ENCODE measurements around the gene ZNF92. TPM values are rescaled to one million over a fixed set of nuclear protein-coding genes. Genes with fewer than 3 reads are reported as not detected.

Gene ZNF92
- total and polyA plus RNA-seq, 2 of the 4 experiments (the other 2 are of a cell fraction) = 2.4 to 6.1 TPM

DNA sequence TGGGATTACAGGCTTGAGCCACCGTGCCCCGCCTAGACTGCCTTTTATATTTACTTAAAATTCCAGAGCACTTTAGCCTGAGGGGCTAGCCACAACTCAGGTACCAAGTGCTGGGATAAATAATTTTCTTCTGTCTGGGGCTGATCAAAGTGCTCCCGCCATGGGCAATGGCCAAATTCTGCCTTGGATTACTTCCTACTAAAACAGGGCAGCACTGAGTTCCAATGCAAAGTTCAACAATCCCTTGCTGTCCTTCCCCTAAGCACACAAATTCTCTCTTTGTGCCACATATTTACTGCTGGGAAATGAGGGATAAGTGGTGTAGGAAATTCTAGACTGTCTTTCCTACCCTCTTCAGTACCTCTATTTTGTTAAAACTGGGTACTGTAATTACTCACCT lies 34.4 kb upstream of the ZNF92 start:
- in situ Hi-C loops (cut with MboI; ENCODE audit: low sequenced_read_pairs) = no loop called here
- ATAC-seq (ENCODE audit: low read depth) = no peak

More for the DNA sequence above, 34.4 kb upstream of the ZNF92 start:
- Histone ChIP-seq H4K20me1 (ENCODE audit: insufficient read depth, low read length) (no peaks in the 10 kb centered on the region), H3K4me1 (ENCODE audit: control insufficient read depth, insufficient read depth, low read length) (no peaks in the 10 kb centered on the region), H3K27ac (ENCODE audit: insufficient read depth, low read length) (no peak overlapping the region), H3K36me3 (ENCODE audit: control insufficient read depth, insufficient read depth, low read length) (no peaks in the 10 kb centered on the region), H2AK5ac (ENCODE audit: low read depth, low read length) (no peak overlapping the region), H4K5ac (ENCODE audit: low read depth, low read length) (no peak overlapping the region), H3K4me2 (ENCODE audit: low read depth, low read length) (no peak overlapping the region), H3K4me3 (ENCODE audit: insufficient read depth, low read depth, low read length) (no peak overlapping the region), H2BK120ac (ENCODE audit: low read depth, low read length) (no peak overlapping the region), H2AFZ (replicated peaks; ENCODE audit: low read length, poor library complexity) (no peak overlapping the region), H3K4ac (ENCODE audit: low read depth, low read length) (no peak overlapping the region), H3K9ac (ENCODE audit: low read depth, low read length) (no peak overlapping the region), H3K9me3 (ENCODE audit: control insufficient read depth, insufficient read depth, low read length) (no peaks in the 10 kb centered on the region), H3K27me3 (ENCODE audit: control insufficient read depth, insufficient read depth, low read length) (no peaks in the 10 kb centered on the region), H3K14ac (replicated peaks; ENCODE audit: low read depth, low read length) (no peak overlapping the region), H2BK15ac (ENCODE audit: low read depth, low read length) (no peak overlapping the region), H4K8ac (ENCODE audit: low read depth in 2 of 2, low read length in 2 of 2) (no peak overlapping the region), H4K91ac (ENCODE audit: insufficient read depth, low read depth, low read length) (no peak overlapping the region), H3K9me1 (ENCODE audit: insufficient read depth, low read length) (no peaks in the 10 kb centered on the region), H3K56ac (ENCODE audit: extremely low read depth, insufficient read depth, low read length) (no peak overlapping the region), H3K18ac (ENCODE audit: low read depth, low read length) (no peak overlapping the region), H3K23ac (ENCODE audit: low read depth, low read length) (no peak overlapping the region), H2AK9ac (replicated peaks; ENCODE audit: low read depth, low read length, poor library complexity) (no peak overlapping the region), H3K79me1 (ENCODE audit: low read depth in 1 of 2, low read length in 2 of 2) (no peaks in the 10 kb centered on the region), H2BK5ac (ENCODE audit: low read depth, low read length, poor library complexity, severe bottlenecking) (no peak overlapping the region), H2BK20ac (ENCODE audit: low read depth, low read length) (no peak overlapping the region)
- CTCF ChIA-PET = no interaction called here
- intact Hi-C loops (cut with micrococcal nuclease) (no loop called here), dilution Hi-C loops (cut with HindIII; ENCODE audit: low sequenced_read_pairs, unreplicated experiment) (no loop called here)
- no CpG with 5 or more reads among the region's 3 CpGs for WGBS, 2 experiments (ENCODE audit: extremely low coverage in 2 of 2, insufficient read length in 1 of 2)
- POLR2A ChIA-PET (ENCODE audit: unreplicated experiment) = no interaction called here
- TF ChIP-seq RFX5 (IDR thresholded peaks at IDR 0.05; ENCODE audit: low read depth, low read length) (no peak), POLR2A (IDR thresholded peaks at IDR 0.05; ENCODE audit: low read depth, low read length) (no peak), USF2 (IDR thresholded peaks at IDR 0.05; ENCODE audit: low read depth, low read length) (no peak), FOS (IDR thresholded peaks at IDR 0.05; ENCODE audit: low read depth, low read length) (no peak), RCOR1 (IDR thresholded peaks at IDR 0.05; ENCODE audit: insufficient replicate concordance, low read length) (no peak), CHD1 (IDR thresholded peaks at IDR 0.05; ENCODE audit: low read depth, low read length) (no peak), BHLHE40 (IDR thresholded peaks at IDR 0.05; ENCODE audit: low read depth, low read length) (no peak), CTCF (conservative IDR thresholded peaks at IDR 0.05; ENCODE audit: low read depth, low read length) (no peak)
- BruUV-seq (replicated peaks) = no TSS peak
- DNase-seq = no peak

Data from IMR-90 (cell line).